GM18511 (cell line): ENCODE results near the gene KRT2.

Experiments
- ATAC-seq: cut with Tn5 transposase; IDR thresholded peaks from one replicate; pipeline ENCODE4 v1.9.1; 2021; ENCODE audit warnings: mild to moderate bottlenecking, moderate library complexity; ENCODE audit not compliant: unreplicated experiment

KRT2 gene

GRCh38 chr12:52667509-52667908 is 15.5 kb upstream of the KRT2 start:
- no peak for ATAC-seq

- ATAC-seq = no peak
Observed at GRCh38 chr12:52666471-52666870, 14.5 kb upstream of the KRT2 start.

DNA sequence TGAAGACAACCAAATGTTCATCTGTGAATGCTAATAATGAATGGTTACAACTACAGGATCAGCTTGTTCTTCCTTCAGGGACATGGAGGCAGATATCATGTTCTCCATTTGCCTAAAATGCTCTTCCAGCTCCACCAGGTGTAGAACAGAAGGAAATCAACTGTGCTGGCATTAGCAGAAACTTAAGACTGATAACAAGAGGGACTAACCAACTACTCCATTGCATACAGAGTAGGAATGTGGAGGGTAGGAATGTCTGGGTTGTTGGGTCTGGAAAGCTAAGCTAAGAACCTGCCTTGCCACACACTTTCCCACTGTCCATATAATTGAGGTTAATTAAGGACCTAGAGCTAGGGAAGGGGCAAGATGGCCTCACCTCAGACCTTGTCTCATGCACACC is 11.4 kb upstream of the KRT2 start:
- no peak for ATAC-seq

DNA sequence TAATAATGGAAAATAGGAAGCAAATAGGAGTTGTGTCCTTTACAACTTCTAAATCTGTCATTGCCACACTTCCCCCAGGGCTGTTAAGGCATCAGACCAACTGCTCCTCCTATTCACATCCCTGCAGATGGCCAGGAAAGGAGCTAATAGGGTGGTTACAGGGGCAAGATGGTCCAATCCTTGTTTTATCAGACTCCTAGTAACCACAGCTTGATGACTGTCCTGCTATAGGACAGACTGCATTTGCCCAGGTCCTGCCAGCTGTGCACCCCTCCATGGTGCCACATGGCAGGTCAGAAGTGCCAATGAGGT is 10.9 kb upstream of the KRT2 start:
- ATAC-seq = no peak

DNA sequence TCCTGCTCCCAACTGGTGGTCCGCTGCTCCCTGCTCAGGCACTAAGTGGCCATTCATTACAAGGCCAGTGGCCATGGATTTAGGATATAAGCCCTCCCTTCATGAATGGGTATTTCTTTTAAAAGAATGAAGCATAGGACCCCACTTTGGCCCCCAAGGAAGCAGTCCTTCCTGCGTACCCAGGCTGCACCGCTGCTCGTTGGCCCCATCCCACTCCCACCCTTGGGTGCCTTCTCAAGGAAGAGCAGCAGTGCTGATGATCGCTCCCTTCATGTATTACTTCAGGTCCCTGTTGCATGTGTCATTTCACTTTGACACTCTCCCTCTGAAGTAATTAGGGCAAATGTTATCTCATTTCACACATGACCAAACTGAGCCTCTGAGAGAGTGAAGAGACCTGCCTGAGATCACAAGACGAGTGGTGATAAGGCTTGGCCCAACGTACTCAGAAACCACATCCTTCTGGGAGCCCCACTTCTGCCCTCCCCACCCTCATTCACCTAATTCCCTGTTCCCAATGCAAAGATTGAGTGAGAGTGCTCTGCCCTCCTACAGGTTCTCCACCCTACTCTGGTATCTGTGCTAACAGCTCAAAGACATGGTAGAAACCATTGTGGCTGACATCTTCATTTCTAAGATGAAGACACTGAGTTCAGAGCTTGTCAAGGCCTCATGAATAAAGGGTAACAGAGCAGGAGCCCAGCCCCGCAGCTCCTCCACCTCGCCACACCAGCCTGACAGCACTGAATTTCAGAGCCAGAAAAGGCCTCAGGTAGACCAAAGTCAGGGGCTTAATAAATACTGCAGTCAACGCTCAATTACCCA is 10.3 kb upstream of the KRT2 start:
- ATAC-seq = no peak

DNA sequence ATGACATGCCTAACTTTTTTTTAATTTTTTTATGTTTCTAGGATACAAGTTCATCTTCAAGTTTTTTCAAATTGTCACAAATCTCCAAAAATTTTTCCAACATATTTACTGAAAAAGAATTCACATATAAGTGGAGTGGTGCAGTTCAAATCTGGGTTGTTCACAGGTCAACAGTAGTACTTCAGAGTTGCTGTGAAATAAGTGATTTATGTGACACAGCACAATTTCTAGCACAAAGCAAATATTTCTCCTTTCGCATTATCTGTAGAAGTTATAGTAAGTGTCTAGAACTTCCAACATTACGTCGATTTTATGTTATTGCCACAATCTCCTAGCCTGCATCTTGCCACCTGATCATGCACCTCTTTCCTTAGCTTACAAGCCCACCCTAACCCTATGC is 9.7 kb upstream of the KRT2 start:
- ATAC-seq = no peak

GRCh38 chr12:52660934-52661499 is 9.0 kb upstream of the KRT2 start:
- no peak for ATAC-seq

GRCh38 chr12:52659951-52660350 is 7.9 kb upstream of the KRT2 start:
- ATAC-seq = no peak

- no peak for ATAC-seq
Observed at GRCh38 chr12:52659395-52659794, 7.4 kb upstream of the KRT2 start.

- ATAC-seq = no peak
Observed at GRCh38 chr12:52658196-52658595, 6.2 kb upstream of the KRT2 start.

DNA sequence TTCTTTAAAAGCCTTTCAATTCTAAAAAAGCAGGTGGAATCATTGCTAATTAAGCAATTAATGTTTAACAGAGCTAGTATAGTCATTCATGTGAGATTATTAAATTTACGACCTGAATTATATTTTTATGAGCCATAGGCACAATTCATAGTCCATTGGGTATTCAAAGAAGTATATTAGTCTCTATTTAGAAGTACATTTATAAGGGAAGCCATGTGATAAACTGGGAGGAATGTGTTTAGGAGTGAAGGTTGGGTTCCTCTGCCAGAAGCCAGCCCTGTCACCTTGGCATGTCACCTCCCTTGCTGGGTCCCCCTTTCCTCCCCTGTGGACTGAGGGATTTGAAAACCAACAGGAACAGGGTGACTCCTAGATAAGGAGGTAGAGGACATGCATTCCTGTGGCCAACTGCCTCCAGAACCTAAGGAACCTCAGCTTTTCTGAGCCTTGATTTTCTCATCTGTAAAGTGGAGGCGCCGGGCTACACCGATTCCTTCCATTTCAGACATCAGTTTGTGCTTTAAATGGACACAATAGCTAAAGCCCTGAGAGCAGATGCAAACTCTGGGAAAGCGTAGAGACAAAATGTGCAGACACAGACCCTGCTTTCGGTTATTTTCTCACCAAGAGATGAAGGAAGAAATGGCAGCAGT is 5.4 kb upstream of the KRT2 start:
- no peak for ATAC-seq

GRCh38 chr12:52656616-52657015 is 4.6 kb upstream of the KRT2 start:
- no peak for ATAC-seq

DNA sequence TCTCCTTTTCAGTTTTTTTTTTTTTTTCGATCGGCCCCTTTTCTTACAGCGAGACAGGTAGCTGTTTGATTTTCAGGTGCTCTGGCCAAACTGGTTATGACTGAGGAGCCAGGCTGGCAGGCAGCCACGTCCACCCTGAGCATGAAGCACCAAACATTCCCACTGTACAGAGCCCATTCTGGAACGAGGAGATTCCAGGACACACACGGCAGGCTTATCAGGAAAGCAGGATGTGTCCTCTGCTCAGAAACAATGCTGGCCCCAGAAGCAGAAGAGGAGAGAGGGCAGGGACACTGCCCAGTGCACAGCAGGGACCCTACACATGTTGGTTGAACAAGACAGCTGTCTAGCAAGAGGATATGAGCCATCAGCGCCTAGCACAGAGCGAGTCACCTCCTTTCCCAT is 3.7 kb upstream of the KRT2 start:
- ATAC-seq = no peak

- no peak for ATAC-seq
Observed at GRCh38 chr12:52655251-52655650, 3.2 kb upstream of the KRT2 start.

GRCh38 chr12:52650520-52651081 is 1.4 kb downstream of the KRT2 start:
- ATAC-seq = no peak

DNA sequence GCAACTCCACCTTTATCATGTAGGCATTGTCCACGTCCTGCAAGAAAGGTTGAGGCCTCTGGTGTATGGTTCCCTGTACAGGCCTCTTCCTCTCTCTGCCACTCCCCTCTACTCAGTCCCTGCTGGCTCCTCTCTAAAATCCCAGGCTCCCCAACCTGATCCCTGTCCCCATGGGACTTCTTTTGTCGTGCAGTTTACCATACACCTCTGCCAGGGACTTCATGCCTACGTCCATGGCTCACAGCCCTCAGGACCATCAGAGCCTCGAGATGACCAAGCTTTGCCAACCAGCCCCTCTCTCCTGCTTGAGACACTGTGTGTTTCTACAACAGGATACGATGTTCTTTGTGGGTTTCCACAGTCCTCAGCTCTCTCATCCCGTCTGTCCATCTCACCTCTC is 2.9 kb downstream of the KRT2 start:
- ATAC-seq = no peak

DNA sequence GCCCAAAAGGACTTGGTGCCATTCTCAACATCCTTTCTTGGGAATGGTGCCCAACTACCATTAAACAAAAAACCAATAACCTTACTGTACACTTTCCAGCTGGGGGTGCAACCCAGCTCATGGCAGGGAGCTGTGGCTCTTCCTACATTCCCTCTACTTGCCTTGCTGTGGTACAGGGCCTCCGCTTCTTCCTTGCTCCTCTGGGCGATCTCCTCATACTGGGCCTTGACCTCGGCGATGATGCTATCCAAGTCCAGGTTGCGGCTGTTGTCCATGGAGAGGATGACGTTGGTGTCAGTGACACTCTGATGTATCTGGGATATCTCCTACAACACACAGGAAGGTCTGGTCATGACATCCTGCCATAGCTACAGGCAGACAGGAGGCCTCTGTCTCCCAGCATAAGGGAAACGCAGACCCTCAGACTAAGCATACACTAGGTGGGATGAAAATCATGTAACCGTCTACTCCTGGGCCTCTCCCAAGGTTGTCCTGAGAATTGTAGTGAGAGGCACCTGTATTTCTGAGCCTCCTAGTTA is 3.9 kb downstream of the KRT2 start:
- no peak for ATAC-seq

DNA sequence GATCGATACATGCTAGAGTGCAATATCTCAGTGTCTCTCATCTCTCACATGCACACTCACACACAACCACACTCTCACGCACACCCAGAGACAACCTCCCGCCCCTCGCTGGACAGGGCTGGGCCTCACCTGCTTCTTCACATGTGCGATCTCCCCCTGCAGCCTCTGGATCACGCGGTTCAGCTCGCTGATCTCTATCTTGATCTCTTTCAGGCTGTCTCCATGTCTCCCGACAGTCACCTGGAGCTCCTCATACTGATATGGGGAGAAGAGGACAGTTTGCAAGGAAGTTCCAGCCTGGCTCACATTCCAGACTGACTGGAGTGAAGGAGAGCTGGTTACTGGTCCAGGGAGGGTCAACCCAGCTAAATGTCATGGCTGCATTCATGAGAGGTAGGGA is 4.4 kb downstream of the KRT2 start:
- ATAC-seq = no peak

DNA sequence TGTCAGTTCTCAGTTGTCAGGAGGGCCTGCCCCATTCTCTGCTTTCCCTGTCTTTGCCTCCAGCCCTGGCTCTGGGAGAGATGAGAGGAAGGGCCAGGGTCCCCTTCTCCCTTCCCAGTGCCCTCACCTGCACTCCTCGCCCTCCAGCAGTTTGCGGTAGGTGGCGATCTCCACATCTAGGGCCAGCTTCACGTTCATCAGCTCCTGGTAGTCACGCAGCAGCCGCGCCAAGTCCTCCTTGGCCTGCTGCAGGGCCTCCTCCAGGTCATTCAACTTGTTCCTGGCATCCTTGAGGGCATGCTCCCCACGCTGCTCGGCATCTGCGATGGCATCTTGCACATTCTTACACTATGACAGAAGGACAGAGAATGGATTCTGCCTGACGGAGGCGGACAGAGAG is 5.4 kb downstream of the KRT2 start:
- ATAC-seq = no peak

DNA sequence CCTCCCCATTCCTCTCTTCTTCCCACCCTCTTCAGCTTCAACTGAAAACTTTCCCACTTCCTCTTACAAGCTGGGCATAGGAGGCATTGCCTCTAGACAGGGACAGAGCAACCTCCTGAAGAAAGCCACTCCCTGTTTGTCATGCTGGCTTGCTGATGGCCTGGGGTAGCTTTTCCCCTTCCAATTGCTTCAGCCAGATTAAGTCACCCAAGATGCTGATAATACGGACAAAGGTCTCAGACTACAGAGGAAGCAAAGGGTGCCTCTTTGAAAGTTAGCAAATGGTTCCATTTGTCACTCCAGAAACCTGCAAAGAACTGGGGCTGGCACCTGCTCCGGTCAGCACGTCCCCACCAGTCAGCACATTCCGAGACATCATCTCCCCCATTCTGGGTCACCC is 6.0 kb downstream of the KRT2 start:
- ATAC-seq = no peak

DNA sequence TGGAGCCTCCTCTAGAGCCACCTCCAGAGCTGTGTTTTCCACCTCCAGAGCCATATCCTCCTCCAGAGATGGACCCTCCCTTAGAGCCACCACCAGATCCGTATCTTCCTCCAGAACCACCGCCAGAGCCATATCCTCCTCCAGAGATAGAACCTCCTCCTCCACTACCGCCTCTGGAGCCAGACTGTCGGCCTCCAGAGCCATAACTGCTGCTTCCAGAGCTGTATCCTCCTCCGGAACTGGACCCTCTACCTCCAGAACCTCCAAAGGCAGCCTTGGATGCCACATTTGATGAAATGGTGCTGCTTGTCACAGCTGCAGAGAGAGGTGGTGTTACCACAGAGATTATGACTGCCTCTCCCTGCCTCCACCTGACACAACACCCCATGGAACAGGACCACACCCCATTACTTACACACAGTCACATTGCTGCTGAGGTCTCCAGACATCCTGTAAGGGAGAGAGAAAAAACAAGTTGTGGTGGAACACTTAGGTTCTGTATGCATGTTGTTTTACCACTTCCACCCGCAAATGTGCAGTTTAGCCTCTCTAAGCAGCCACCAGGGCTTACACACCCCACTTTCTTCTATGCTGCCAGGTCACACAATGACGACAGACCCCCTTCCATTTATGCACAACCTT is 6.8 kb downstream of the KRT2 start:
- no peak for ATAC-seq

GRCh38 chr12:52644078-52644415 is 8.0 kb downstream of the KRT2 start:
- no peak for ATAC-seq
